ENCODE results near the gene ILDR1. TPM values are rescaled to one million over a fixed set of nuclear protein-coding genes. Genes with fewer than 3 reads are reported as not detected.

ILDR1 gene
- polyA plus RNA-seq, 1 experiment, result not detected

GRCh38 chr3:121969631-121970030, 52.4 kb downstream of the ILDR1 start:
- ChIA-PET CTCF (no interaction called here), POLR2A (no interaction called here)
- H3K27me3 ChIP-seq (ENCODE audit: control insufficient read depth, insufficient read depth, low read length), result no peaks in the 10 kb centered on the region
- no peaks in the 10 kb centered on the region for H3K36me3 ChIP-seq (ENCODE audit: control insufficient read depth, insufficient read depth, low read length)
- H3K4me3 ChIP-seq (ENCODE audit: low read depth, low read length), result no peak overlapping the region
- TF ChIP-seq CTCF (IDR thresholded peaks at IDR 0.05; ENCODE audit: insufficient read depth, low read depth, low read length), result no peak
- DNase-seq (ENCODE audit: low read depth), result no peak

GRCh38 chr3:121963608-121964007, 58.4 kb downstream of the ILDR1 start:
- ChIA-PET POLR2A (no interaction called here), CTCF (interaction anchor here (1.1 kb wide), 1 partner anchor 8 kb away, joined by 3 read pairs; no protein-coding TSS in a partner anchor)
- Histone ChIP-seq H3K27me3 (ENCODE audit: control insufficient read depth, insufficient read depth, low read length) (peaks cover 3% of the 10 kb centered on the region; the same call in 1 of the 2 replicates), H3K36me3 (ENCODE audit: control insufficient read depth, insufficient read depth, low read length) (no peaks in the 10 kb centered on the region), H3K4me3 (ENCODE audit: low read depth, low read length) (no peak overlapping the region)
- no peak for DNase-seq (ENCODE audit: low read depth)
- TF ChIP-seq CTCF (IDR thresholded peaks at IDR 0.05; ENCODE audit: insufficient read depth, low read depth, low read length), result no peak

GRCh38 chr3:121962443-121962842, 59.6 kb downstream of the ILDR1 start:
- no peak for TF ChIP-seq CTCF (IDR thresholded peaks at IDR 0.05; ENCODE audit: insufficient read depth, low read depth, low read length)
- Histone ChIP-seq H3K4me3 (ENCODE audit: low read depth, low read length) (no peak overlapping the region), H3K36me3 (ENCODE audit: control insufficient read depth, insufficient read depth, low read length) (no peaks in the 10 kb centered on the region), H3K27me3 (ENCODE audit: control insufficient read depth, insufficient read depth, low read length) (peaks cover 3% of the 10 kb centered on the region; the same call in 1 of the 2 replicates)
- CTCF ChIA-PET, result no interaction called here
- POLR2A ChIA-PET, result no interaction called here
- DNase-seq (ENCODE audit: low read depth), result no peak

GRCh38 chr3:121961283-121961682, 60.8 kb downstream of the ILDR1 start:
- no peak for TF ChIP-seq CTCF (IDR thresholded peaks at IDR 0.05; ENCODE audit: insufficient read depth, low read depth, low read length)
- Histone ChIP-seq H3K27me3 (ENCODE audit: control insufficient read depth, insufficient read depth, low read length) (peaks cover 3% of the 10 kb centered on the region; the same call in 1 of the 2 replicates), H3K36me3 (ENCODE audit: control insufficient read depth, insufficient read depth, low read length) (no peaks in the 10 kb centered on the region), H3K4me3 (ENCODE audit: low read depth, low read length) (no peak overlapping the region)
- CTCF ChIA-PET, result no interaction called here
- no peak for DNase-seq (ENCODE audit: low read depth)
- POLR2A ChIA-PET, result no interaction called here

- Histone ChIP-seq H3K36me3 (ENCODE audit: control insufficient read depth, insufficient read depth, low read length) (no peaks in the 10 kb centered on the region), H3K27me3 (ENCODE audit: control insufficient read depth, insufficient read depth, low read length) (peaks cover 3% of the 10 kb centered on the region; the same call in 1 of the 2 replicates), H3K4me3 (ENCODE audit: low read depth, low read length) (no peak overlapping the region)
- no peak for DNase-seq (ENCODE audit: low read depth)
- ChIA-PET POLR2A (no interaction called here), CTCF (no interaction called here)
- TF ChIP-seq CTCF (IDR thresholded peaks at IDR 0.05; ENCODE audit: insufficient read depth, low read depth, low read length), result no peak
These were observed 63.2 kb downstream of the ILDR1 start for GRCh38 chr3:121958801-121959200.
